Omental fat pad (tissue), 4 donors: ENCODE results near the gene GPX4. TPM values are rescaled to one million over a fixed set of nuclear protein-coding genes. Genes with fewer than 3 reads are reported as not detected.
A peak's percentile ranks its signal among the peaks of the same experiment; 100 is the strongest.

Experiments used
- ATAC-seq: fragments of 150-250 bp; one replicate; pipeline ENCODE4 v1.9.1; 2016; ENCODE audit warnings: mild to moderate bottlenecking, moderate library complexity; ENCODE audit not compliant: low FRiP score
- DNase-seq: peaks from one replicate; pipeline ENCODE4 v3.0.0-alpha.2; 2019; ENCODE audit warnings: low spot score
- total RNA-seq, 4 donors: library from RNA; depleted of rRNA; stranded (reverse); fragments of >200 nt; gene quantifications; one replicate each; pipeline ENCODE4 v1.1.0, GENCODE V29; 2016
- TF ChIP-seq, protein P1 (sequence below), 3 donors: fragments of 450-650 bp; IDR thresholded peaks; one replicate each; pipeline ENCODE4 v1.5.1; 2016 to 2017; ENCODE audit warnings: antibody characterized with exemption in 3 of 3, mild to moderate bottlenecking in 3 of 3, moderate library complexity in 2 of 3

Gene GPX4, protein sequence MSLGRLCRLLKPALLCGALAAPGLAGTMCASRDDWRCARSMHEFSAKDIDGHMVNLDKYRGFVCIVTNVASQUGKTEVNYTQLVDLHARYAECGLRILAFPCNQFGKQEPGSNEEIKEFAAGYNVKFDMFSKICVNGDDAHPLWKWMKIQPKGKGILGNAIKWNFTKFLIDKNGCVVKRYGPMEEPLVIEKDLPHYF
- 1,000 to 10,000 TPM in 1 of 4 donors, 100 to 1,000 TPM in 3; 429 to 1,640 (median 892) TPM for total RNA-seq

DNA sequence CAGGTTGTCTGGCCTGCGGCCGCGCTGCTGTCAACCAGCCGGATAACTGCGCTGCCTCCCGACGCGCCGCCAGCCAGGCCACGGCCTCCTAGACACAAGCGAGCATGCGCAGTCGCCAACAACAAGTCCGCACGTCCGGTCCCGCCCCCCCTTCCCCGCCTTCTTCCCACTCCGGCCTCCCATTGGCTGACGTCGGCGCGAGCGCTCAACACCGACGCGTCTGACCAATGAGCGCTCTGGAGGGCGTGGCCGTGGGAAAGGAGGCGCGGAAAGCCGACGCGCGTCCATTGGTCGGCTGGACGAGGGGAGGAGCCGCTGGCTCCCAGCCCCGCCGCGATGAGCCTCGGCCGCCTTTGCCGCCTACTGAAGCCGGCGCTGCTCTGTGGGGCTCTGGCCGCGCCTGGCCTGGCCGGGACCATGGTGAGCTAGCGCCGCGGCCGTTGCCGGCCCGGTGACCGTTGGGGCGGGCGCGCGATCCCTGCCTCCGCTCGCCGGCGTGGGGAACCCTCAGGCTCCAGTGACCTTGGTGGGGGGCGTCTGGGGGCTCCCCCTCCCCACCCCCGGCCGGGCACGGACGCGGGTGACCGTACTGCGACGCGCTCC lies at the start of gene GPX4:
GPX4 (plus strand) TSS at position 287 of the 603 bp plus-strand sequence; CDS start at position 337, 50 bp downstream.
- DNase-seq: peak; percentile 98
- ATAC-seq: peak; percentile 53
- TF ChIP-seq, protein P1, sequence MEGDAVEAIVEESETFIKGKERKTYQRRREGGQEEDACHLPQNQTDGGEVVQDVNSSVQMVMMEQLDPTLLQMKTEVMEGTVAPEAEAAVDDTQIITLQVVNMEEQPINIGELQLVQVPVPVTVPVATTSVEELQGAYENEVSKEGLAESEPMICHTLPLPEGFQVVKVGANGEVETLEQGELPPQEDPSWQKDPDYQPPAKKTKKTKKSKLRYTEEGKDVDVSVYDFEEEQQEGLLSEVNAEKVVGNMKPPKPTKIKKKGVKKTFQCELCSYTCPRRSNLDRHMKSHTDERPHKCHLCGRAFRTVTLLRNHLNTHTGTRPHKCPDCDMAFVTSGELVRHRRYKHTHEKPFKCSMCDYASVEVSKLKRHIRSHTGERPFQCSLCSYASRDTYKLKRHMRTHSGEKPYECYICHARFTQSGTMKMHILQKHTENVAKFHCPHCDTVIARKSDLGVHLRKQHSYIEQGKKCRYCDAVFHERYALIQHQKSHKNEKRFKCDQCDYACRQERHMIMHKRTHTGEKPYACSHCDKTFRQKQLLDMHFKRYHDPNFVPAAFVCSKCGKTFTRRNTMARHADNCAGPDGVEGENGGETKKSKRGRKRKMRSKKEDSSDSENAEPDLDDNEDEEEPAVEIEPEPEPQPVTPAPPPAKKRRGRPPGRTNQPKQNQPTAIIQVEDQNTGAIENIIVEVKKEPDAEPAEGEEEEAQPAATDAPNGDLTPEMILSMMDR (IDR thresholded peaks at IDR 0.05): no peak

DNA sequence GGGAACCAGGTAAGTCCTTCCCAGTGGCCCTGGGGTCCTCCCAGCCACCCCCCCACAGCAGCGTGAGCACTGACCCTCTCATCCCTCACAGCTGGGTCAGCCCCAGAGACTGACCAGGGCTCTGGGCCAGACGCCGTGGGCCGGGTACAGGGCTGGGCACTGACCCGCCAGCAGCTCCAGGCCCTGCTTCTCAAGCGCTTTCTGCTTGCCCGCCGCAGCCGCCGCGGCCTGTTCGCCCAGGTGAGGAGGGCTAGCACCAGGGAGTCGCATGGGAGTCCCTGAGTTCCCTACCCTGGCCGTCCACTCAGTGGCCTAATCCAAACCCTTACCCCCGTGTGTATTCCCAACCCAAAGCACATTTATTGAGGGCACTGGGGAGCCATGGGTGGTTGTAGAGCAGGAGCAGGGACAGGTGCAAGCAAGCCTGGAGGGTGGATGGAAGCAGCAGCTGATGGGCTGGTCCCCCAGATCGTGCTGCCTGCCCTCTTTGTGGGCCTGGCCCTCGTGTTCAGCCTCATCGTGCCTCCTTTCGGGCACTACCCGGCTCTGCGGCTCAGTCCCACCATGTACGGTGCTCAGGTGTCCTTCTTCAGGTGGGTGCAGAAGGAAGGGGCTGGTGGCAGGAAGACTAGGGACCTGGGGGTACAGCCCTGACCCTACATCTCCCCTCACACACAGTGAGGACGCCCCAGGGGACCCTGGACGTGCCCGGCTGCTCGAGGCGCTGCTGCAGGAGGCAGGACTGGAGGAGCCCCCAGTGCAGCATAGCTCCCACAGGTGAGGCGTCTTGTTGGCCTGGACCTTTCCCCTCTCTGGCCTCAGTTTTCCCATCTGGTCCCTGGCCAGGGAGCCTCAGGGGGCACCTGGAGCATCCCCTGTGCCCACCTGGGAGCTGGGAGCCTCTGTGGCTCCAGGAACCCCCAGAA lies 49.4 kb upstream of the GPX4 start:
- DNase-seq: no peak
- ATAC-seq: no peak
- TF ChIP-seq, protein P1 (IDR thresholded peaks at IDR 0.05): no peak

DNA sequence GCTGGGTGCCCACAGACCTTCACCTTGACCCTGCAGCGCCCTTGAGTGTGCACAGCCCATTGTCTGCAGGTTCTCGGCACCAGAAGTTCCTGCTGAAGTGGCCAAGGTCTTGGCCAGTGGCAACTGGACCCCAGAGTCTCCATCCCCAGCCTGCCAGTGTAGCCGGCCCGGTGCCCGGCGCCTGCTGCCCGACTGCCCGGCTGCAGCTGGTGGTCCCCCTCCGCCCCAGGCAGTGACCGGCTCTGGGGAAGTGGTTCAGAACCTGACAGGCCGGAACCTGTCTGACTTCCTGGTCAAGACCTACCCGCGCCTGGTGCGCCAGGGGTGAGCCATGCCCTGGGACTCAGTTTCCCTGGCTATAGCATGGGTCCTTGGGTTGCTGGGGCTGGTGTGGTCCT lies 48.8 kb upstream of the GPX4 start:
- DNase-seq (no peak), ATAC-seq (no peak)
- TF ChIP-seq, protein P1 (IDR thresholded peaks at IDR 0.05): no peak

DNA sequence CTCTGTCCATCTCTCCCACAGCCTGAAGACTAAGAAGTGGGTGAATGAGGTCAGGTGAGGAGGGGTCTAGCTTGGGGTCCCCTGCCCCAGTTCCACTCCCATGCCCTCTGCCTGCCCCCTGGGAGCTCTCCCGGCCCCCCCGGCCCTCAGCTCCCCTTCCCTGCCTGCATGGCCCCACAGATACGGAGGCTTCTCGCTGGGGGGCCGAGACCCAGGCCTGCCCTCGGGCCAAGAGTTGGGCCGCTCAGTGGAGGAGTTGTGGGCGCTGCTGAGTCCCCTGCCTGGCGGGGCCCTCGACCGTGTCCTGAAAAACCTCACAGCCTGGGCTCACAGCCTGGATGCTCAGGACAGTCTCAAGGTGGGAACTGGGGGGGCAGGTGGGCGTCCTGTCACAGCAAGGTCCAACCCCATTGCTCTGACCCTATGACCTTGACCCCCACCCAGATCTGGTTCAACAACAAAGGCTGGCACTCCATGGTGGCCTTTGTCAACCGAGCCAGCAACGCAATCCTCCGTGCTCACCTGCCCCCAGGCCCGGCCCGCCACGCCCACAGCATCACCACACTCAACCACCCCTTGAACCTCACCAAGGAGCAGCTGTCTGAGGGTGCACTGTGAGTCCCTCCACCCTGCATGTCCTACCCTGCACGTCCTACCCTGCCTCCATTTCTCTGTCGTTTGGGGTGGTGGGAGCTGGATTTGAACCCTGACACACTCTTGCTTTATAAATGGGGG lies 47.7 kb upstream of the GPX4 start:
- TF ChIP-seq, protein P1 (IDR thresholded peaks at IDR 0.05): no peak
- DNase-seq (no peak), ATAC-seq (peak; percentile 17)

DNA sequence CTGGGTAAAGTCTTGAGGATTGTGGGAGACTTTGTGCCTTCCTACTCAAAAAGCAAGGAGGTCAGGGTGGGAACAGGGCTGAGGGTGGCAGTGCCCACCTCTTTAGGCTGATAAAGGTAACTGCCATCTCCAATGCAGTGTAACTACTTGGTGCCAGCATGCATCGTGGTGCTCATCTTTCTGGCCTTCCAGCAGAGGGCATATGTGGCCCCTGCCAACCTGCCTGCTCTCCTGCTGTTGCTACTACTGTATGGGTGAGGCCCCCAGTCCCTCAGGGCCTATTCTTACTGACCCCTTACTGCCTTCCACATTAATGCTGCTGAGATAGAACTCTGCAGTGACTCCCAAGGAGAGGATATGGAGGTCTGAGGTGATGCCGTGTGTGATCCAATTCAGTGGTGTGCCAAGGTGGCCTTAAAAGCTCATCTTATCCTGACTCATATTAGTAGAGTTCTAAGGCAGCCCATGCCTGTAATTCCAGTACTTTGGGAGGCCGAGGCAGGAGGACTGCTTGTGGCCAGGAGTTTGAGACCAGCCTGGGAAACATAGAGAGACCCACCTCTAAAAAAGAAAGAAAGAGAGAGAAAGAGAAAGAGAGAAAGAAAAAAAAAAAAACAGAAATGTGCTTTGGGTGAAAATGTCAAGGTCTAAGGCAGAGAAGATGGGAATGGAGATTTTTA lies 46.5 kb upstream of the GPX4 start:
- ATAC-seq (no peak), DNase-seq (no peak)
- TF ChIP-seq, protein P1 (IDR thresholded peaks at IDR 0.05): no peak

DNA sequence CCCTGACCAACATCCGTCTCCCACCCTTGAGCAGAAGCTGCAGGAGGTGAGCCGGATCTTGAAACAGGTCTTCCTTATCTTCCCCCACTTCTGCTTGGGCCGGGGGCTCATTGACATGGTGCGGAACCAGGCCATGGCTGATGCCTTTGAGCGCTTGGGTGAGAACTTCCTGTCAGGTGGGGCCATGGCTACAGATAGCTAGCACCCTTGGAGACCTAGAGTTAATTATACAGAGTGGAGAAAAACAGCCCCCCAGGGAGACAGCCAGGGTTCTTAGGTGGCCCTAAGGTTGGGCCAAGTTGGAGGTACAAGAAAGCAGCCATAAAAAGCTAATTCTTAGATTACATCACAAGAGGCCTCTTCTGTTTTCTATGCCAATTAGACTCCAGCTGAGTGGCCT lies 45.7 kb upstream of the GPX4 start:
- no peak for DNase-seq
- ATAC-seq: no peak
- TF ChIP-seq, protein P1 (IDR thresholded peaks at IDR 0.05): no peak
